IMR-90 (cell line): Measurements from ENCODE around the gene CACNA1G.

Source experiments
- BHLHE40 ChIP-seq: fragments of 150-350 bp; IDR thresholded peaks from 2 replicates; pipeline ENCODE4 v1.6.1; 2016; ENCODE audit warnings: mild to moderate bottlenecking, low read depth, low read length
- CEBPB ChIP-seq: IDR thresholded peaks from 2 replicates; pipeline ENCODE4 v1.6.1; 2012; ENCODE audit warnings: low read depth, low read length, improper control_type of control experiment
- CHD1 ChIP-seq: IDR thresholded peaks from 2 replicates; pipeline ENCODE4 v1.6.1; 2012; ENCODE audit warnings: low read depth, low read length, improper control_type of control experiment
- CTCF ChIP-seq: conservative IDR thresholded peaks from 2 replicates; pipeline ENCODE4 v1.5.1; 2012; ENCODE audit warnings: mild to moderate bottlenecking, low read depth, low read length, improper control_type of control experiment
- MAZ ChIP-seq: IDR thresholded peaks from 2 replicates; pipeline ENCODE4 v1.6.1; 2012; ENCODE audit warnings: low read depth, mild to moderate bottlenecking, low read length, improper control_type of control experiment, moderate library complexity, borderline replicate concordance
- POLR2A ChIP-seq: IDR thresholded peaks from 2 replicates; pipeline ENCODE4 v1.6.1; 2012; ENCODE audit warnings: mild to moderate bottlenecking, low read depth, low read length
- RAD21 ChIP-seq: IDR thresholded peaks from 2 replicates; pipeline ENCODE4 v1.6.1; 2012; ENCODE audit warnings: low read length, improper control_type of control experiment
- RFX5 ChIP-seq: IDR thresholded peaks from 2 replicates; pipeline ENCODE4 v1.8.0; 2012; ENCODE audit warnings: low read depth, mild to moderate bottlenecking, low read length, moderate library complexity
- SMC3 ChIP-seq: fragments of 150-350 bp; IDR thresholded peaks from 2 replicates; pipeline ENCODE4 v1.6.1; 2016; ENCODE audit warnings: low read depth, mild to moderate bottlenecking, antibody characterized with exemption, low read length, moderate library complexity
- USF2 ChIP-seq: fragments of 150-350 bp; IDR thresholded peaks from 2 replicates; pipeline ENCODE4 v1.6.1; 2017; ENCODE audit warnings: mild to moderate bottlenecking, antibody characterized with exemption, low read length, low read depth

GRCh38 chr17:50611634-50612033, 51.1 kb downstream of the CACNA1G start:
- TF ChIP-seq POLR2A (no peak), CTCF (no peak), RFX5 (no peak), RAD21 (no peak), USF2 (no peak), MAZ (no peak), SMC3 (no peak), CEBPB (no peak), CHD1 (no peak), BHLHE40 (no peak)
